Endometrial microvascular endothelial cells (primary cell): ENCODE results near the gene UQCR10. TPM values are rescaled to one million over a fixed set of nuclear protein-coding genes. Genes with fewer than 3 reads are reported as not detected.

ENCODE experiments used
- in situ Hi-C: cut with HindIII; loops from 2 replicates; pipeline ENCODE4 v1.10.0; 2017; ENCODE audit warnings: low sequenced_read_pairs, low pct_unique_long_range_greater_than_20kb; ENCODE audit errors: inconsistent ontology term
- total RNA-seq: library from RNA; depleted of rRNA; stranded (reverse); fragments of >200 nt; gene quantifications from one replicate; pipeline ENCODE4 v1.2.3, GENCODE V29; 2015; ENCODE audit errors: inconsistent ontology term

UQCR10 gene
- total RNA-seq, 1 donor from 2014 or later = 59.6 TPM

- in situ Hi-C loops = no loop called here
Observed at GRCh38 chr22:29756341-29756740, 10.8 kb upstream of the UQCR10 start.

- in situ Hi-C loops = no loop called here
Observed at GRCh38 chr22:29757096-29757495, 10.1 kb upstream of the UQCR10 start.

GRCh38 chr22:29758068-29758622 lies 9.0 kb upstream of the UQCR10 start:
- in situ Hi-C loops = no loop called here

- in situ Hi-C loops = no loop called here
Observed at GRCh38 chr22:29758959-29759358, 8.2 kb upstream of the UQCR10 start.

- in situ Hi-C loops = no loop called here
Observed at GRCh38 chr22:29762263-29762662, 4.9 kb upstream of the UQCR10 start.

GRCh38 chr22:29765905-29766631 lies 1.1 kb upstream of the UQCR10 start:
- in situ Hi-C loops = no loop called here

GRCh38 chr22:29766632-29767170 lies 468 bp upstream of the UQCR10 start, which contains the start of gene ZMAT5:
Gene ZMAT5 (minus strand): TSS chr22:29767007. CDS start chr22:29748544, 18,463 bp downstream.
- in situ Hi-C loops = no loop called here

GRCh38 chr22:29768052-29768693 lies 1.0 kb downstream of the UQCR10 start:
- in situ Hi-C loops = no loop called here

- in situ Hi-C loops = no loop called here
Observed at GRCh38 chr22:29769723-29770321, 2.7 kb downstream of the UQCR10 start.

- in situ Hi-C loops = no loop called here
Observed at GRCh38 chr22:29772170-29772641, 5.0 kb downstream of the UQCR10 start.

GRCh38 chr22:29773233-29773632 lies 6.1 kb downstream of the UQCR10 start:
- in situ Hi-C loops = no loop called here

GRCh38 chr22:29780220-29780619 lies 13.1 kb downstream of the UQCR10 start:
- in situ Hi-C loops = loop anchor here (25.0 kb wide), 1 partner anchor 207 kb away; no protein-coding TSS in a partner anchor

GRCh38 chr22:29780748-29781676 lies 13.8 kb downstream of the UQCR10 start:
- in situ Hi-C loops = loop anchor here (25.0 kb wide), 1 partner anchor 206 kb away; no protein-coding TSS in a partner anchor

GRCh38 chr22:29782061-29782845 lies 15.1 kb downstream of the UQCR10 start:
- in situ Hi-C loops = loop anchor here (25.0 kb wide), 1 partner anchor 205 kb away; no protein-coding TSS in a partner anchor

GRCh38 chr22:29784451-29785361 lies 17.5 kb downstream of the UQCR10 start:
- in situ Hi-C loops = loop anchor here (25.0 kb wide), 1 partner anchor 203 kb away; no protein-coding TSS in a partner anchor

- in situ Hi-C loops = loop anchor here (25.0 kb wide), 1 partner anchor 201 kb away; no protein-coding TSS in a partner anchor
Observed at GRCh38 chr22:29786031-29786430, 18.9 kb downstream of the UQCR10 start.
